ENCODE measurements around the gene SDK1. TPM values are rescaled to one million over a fixed set of nuclear protein-coding genes. Genes with fewer than 3 reads are reported as not detected.

The SDK1 gene
- total RNA-seq, 4 donors from 2014 or later = 2.5 to 12.9 (median 6.1) TPM

GRCh38 chr7:3533040-3533439 lies 232.0 kb downstream of the SDK1 start:
- no peaks in the 10 kb centered on the region for H3K9me3 ChIP-seq
- no peak for DNase-seq (ENCODE audit: low spot score in 2 of 2)
- WGBS = 90% methylated on average over 1 of the region's 1 CpG

GRCh38 chr7:3537210-3537875 lies 236.3 kb downstream of the SDK1 start:
- H3K36me3 ChIP-seq = no peaks in the 10 kb centered on the region
- H3K4me3 ChIP-seq = no peak overlapping the region
- H3K4me1 ChIP-seq = no peaks in the 10 kb centered on the region
- 80% methylated on average over 6 of the region's 6 CpGs for WGBS
- TF ChIP-seq POLR2A (IDR thresholded peaks at IDR 0.05) (no peak), CTCF (IDR thresholded peaks at IDR 0.05) (no peak), POLR2AphosphoS5 (IDR thresholded peaks at IDR 0.05) (no peak), EP300 (IDR thresholded peaks at IDR 0.05) (no peak)
- H3K9me3 ChIP-seq = no peaks in the 10 kb centered on the region
- no peak for DNase-seq (ENCODE audit: low spot score in 2 of 2)
- H3K27ac ChIP-seq = no peak overlapping the region
- no peaks in the 10 kb centered on the region for H3K27me3 ChIP-seq

More at GRCh38 chr7:3533040-3533439, 232.0 kb downstream of the SDK1 start:
- Histone ChIP-seq H3K4me3 (no peak overlapping the region), H3K27ac (no peak overlapping the region), H3K27me3 (no peaks in the 10 kb centered on the region), H3K36me3 (no peaks in the 10 kb centered on the region), H3K4me1 (no peaks in the 10 kb centered on the region)
- TF ChIP-seq POLR2AphosphoS5 (IDR thresholded peaks at IDR 0.05) (no peak), EP300 (IDR thresholded peaks at IDR 0.05) (no peak), POLR2A (IDR thresholded peaks at IDR 0.05) (no peak)

GRCh38 chr7:3538041-3538440 lies 237.0 kb downstream of the SDK1 start:
- H3K4me1 ChIP-seq = no peaks in the 10 kb centered on the region
- H3K27ac ChIP-seq = no peak overlapping the region
- no peaks in the 10 kb centered on the region for H3K36me3 ChIP-seq
- 89% methylated on average over 3 of the region's 3 CpGs for WGBS
- no peak for TF ChIP-seq CTCF (IDR thresholded peaks at IDR 0.05)
- no peak for TF ChIP-seq POLR2A (IDR thresholded peaks at IDR 0.05)
- TF ChIP-seq EP300 (IDR thresholded peaks at IDR 0.05) = no peak
- TF ChIP-seq POLR2AphosphoS5 (IDR thresholded peaks at IDR 0.05) = no peak
- DNase-seq (ENCODE audit: low spot score in 2 of 2) = no peak
- no peaks in the 10 kb centered on the region for H3K9me3 ChIP-seq
- no peaks in the 10 kb centered on the region for H3K27me3 ChIP-seq
- H3K4me3 ChIP-seq = no peak overlapping the region

- Histone ChIP-seq H3K4me1 (no peaks in the 10 kb centered on the region), H3K9me3 (no peaks in the 10 kb centered on the region), H3K4me3 (no peak overlapping the region), H3K36me3 (no peaks in the 10 kb centered on the region), H3K27me3 (no peaks in the 10 kb centered on the region), H3K27ac (no peak overlapping the region)
- WGBS = 67% methylated on average over 5 of the region's 5 CpGs
- TF ChIP-seq POLR2AphosphoS5 (IDR thresholded peaks at IDR 0.05) = no peak
- no peak for TF ChIP-seq CTCF (IDR thresholded peaks at IDR 0.05)
- TF ChIP-seq EP300 (IDR thresholded peaks at IDR 0.05) = no peak
- TF ChIP-seq POLR2A (IDR thresholded peaks at IDR 0.05) = no peak
- no peak for DNase-seq (ENCODE audit: low spot score in 2 of 2)
Measured at GRCh38 chr7:3540456-3541220, 239.6 kb downstream of the SDK1 start.

- 87% methylated on average over 5 of the region's 5 CpGs for WGBS
- H3K9me3 ChIP-seq = no peaks in the 10 kb centered on the region
- H3K27me3 ChIP-seq = no peaks in the 10 kb centered on the region
- no peak for DNase-seq (ENCODE audit: low spot score in 2 of 2)
- H3K4me3 ChIP-seq = no peak overlapping the region
- H3K4me1 ChIP-seq = no peaks in the 10 kb centered on the region
- no peaks in the 10 kb centered on the region for H3K36me3 ChIP-seq
- H3K27ac ChIP-seq = no peak overlapping the region
- TF ChIP-seq CTCF (IDR thresholded peaks at IDR 0.05) = no peak
- TF ChIP-seq POLR2AphosphoS5 (IDR thresholded peaks at IDR 0.05) = no peak
- no peak for TF ChIP-seq POLR2A (IDR thresholded peaks at IDR 0.05)
- no peak for TF ChIP-seq EP300 (IDR thresholded peaks at IDR 0.05)
Measured at GRCh38 chr7:3544202-3544601, 243.2 kb downstream of the SDK1 start.
